ENCODE data around the gene PAPSS2. TPM values are rescaled to one million over a fixed set of nuclear protein-coding genes. Genes with fewer than 3 reads are reported as not detected.

Gene PAPSS2
- total RNA-seq, 1 donor from 2014 or later: 1.3 TPM

GRCh38 chr10:87722716-87723115 lies 63.0 kb downstream of the PAPSS2 start:
- Mint-ChIP-seq H3K4me3 (no peak overlapping the region), H3K27me3 (ENCODE audit: low read depth) (no peaks in the 10 kb centered on the region), H3K36me3 (ENCODE audit: low read depth) (no peaks in the 10 kb centered on the region), H3K27ac (ENCODE audit: unreplicated experiment) (no peak overlapping the region), H3K9me3 (no peaks in the 10 kb centered on the region), H3K4me1 (peaks cover 6% of the 10 kb centered on the region)
- DNase-seq (ENCODE audit: low read depth, low spot score): no peak
- no peak for TF ChIP-seq CTCF (conservative IDR thresholded peaks at IDR 0.05)

DNA sequence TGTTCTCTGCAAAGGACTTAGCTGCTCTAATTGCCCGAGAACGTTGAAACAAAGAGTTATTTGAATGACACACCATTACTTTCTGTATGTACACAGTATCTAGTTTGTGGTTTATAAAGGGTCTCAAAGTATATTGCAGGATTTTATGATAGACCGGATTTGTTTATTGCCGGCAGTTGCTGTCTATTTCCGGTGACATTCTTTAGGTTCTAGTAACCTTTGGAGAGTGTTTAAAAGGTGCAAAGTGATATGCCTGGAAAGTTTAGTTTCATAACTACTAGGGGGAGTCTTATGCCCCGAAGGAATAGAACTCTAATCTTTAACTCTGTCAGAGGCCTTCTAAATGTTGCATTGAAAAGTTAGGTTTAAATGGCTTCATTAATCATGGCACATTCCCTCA lies 63.8 kb downstream of the PAPSS2 start:
- no peak for TF ChIP-seq CTCF (conservative IDR thresholded peaks at IDR 0.05)
- no peaks in the 10 kb centered on the region for H3K36me3 Mint-ChIP-seq (ENCODE audit: low read depth)
- no peaks in the 10 kb centered on the region for H3K27me3 Mint-ChIP-seq (ENCODE audit: low read depth)
- peaks cover 6% of the 10 kb centered on the region for H3K4me1 Mint-ChIP-seq
- H3K27ac Mint-ChIP-seq (ENCODE audit: unreplicated experiment): no peak overlapping the region
- DNase-seq (ENCODE audit: low read depth, low spot score): no peak
- H3K9me3 Mint-ChIP-seq: no peaks in the 10 kb centered on the region
- no peak overlapping the region for H3K4me3 Mint-ChIP-seq

DNA sequence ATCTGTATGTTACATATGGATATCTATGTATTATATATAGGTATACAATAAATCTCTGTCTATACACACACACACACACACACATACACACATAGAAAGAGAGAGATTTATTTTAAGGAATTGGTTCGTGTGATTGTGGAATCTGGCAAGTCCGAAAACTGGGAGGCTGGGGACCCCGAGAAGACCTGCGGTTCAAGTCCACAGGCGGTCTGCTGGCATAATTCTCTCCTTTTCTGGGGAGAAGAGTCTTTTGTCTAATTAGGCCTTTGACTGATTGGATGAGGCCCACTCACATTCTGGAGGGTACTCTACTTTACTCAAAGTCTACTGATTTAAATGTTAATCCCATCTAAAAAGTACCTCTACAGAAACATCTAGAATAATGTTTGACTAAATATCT lies 65.1 kb downstream of the PAPSS2 start:
- Mint-ChIP-seq H3K9me3 (no peaks in the 10 kb centered on the region), H3K4me3 (no peak overlapping the region), H3K36me3 (ENCODE audit: low read depth) (no peaks in the 10 kb centered on the region), H3K4me1 (peaks cover 6% of the 10 kb centered on the region), H3K27ac (ENCODE audit: unreplicated experiment) (no peak overlapping the region), H3K27me3 (ENCODE audit: low read depth) (no peaks in the 10 kb centered on the region)
- TF ChIP-seq CTCF (conservative IDR thresholded peaks at IDR 0.05): no peak
- DNase-seq (ENCODE audit: low read depth, low spot score): no peak

DNA sequence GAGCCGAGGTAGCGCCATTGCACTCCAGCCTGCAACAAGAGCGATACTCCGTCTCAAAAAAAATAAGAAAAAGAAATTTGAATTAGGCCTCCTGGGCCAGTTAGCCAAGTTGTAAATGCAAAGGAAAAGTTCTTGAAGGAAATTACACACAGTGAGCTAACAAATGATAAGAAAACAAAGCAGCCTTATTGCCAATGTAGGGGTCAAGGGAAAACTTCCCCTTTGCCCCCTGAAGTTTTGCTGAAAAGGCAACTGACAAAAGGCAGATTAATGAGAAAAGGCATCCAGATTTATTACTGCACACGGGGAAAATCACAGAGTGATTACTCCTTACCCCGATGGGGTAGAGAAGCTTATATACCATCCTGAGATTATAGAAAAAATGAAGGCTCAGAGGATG lies 70.3 kb downstream of the PAPSS2 start:
- no peak for TF ChIP-seq CTCF (conservative IDR thresholded peaks at IDR 0.05)
- Mint-ChIP-seq H3K9me3 (no peaks in the 10 kb centered on the region), H3K27ac (ENCODE audit: unreplicated experiment) (no peak overlapping the region), H3K27me3 (ENCODE audit: low read depth) (no peaks in the 10 kb centered on the region), H3K4me1 (peaks cover 4% of the 10 kb centered on the region), H3K36me3 (ENCODE audit: low read depth) (no peaks in the 10 kb centered on the region), H3K4me3 (no peak overlapping the region)
- no peak for DNase-seq (ENCODE audit: low read depth, low spot score)

DNA sequence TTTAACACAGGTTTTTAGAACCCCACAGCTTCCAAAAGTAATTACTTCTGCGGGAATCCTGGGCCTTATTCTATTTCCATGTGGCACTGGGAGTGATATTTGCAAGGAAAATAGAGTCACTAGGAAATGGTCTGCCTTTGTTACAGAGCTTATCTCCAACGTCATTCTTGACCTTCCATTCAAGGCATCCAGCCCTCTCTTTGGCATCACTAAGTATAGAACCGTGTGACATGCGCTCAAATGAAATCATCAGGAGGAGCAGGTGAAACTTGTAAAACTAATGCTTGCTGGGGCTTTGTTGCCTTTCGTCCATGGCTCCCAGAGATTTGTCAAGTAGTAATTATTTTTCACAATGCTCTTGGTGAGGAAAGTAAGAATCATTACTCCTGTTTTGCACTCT lies 73.4 kb downstream of the PAPSS2 start:
- no peak for DNase-seq (ENCODE audit: low read depth, low spot score)
- H3K4me1 Mint-ChIP-seq: peaks cover 10% of the 10 kb centered on the region
- no peaks in the 10 kb centered on the region for H3K9me3 Mint-ChIP-seq
- no peaks in the 10 kb centered on the region for H3K27me3 Mint-ChIP-seq (ENCODE audit: low read depth)
- no peak overlapping the region for H3K27ac Mint-ChIP-seq (ENCODE audit: unreplicated experiment)
- no peaks in the 10 kb centered on the region for H3K36me3 Mint-ChIP-seq (ENCODE audit: low read depth)
- no peak overlapping the region for H3K4me3 Mint-ChIP-seq
- no peak for TF ChIP-seq CTCF (conservative IDR thresholded peaks at IDR 0.05)
